H1 (cell line): ENCODE measurements around the gene CPSF4L. TPM values are rescaled to one million over a fixed set of nuclear protein-coding genes. Genes with fewer than 3 reads are reported as not detected.

Experiments used
- CTCF ChIA-PET: fragments of 300-600 bp; sonication (Branson Sonifier 250); formaldehyde crosslinking; loops from one replicate; lab custom pipeline; 2021; ENCODE audit not compliant: partially characterized antibody; lab: Charles Lee
- POLR2A ChIA-PET: fragments of 300-600 bp; sonication (Branson Sonifier 250); formaldehyde crosslinking; loops from one replicate; lab custom pipeline; 2021; ENCODE audit warnings: inconsistent platforms; ENCODE audit not compliant: partially characterized antibody; lab: Charles Lee
- DNase-seq, 2 experiments: peaks; one replicate each; pipeline versions ENCODE4 v3.0.0 to v3.0.0-alpha.2; 2010 to 2022; ENCODE audit warnings: low spot score in 2 of 2, low read depth in 1 of 2, mixed read lengths in 1 of 2
- FAIRE-seq: peaks from 2 replicates; lab custom pipeline; 2011; peaks lifted over from hg19 to GRCh38; lab: Jason Lieb, UNC
- H2AFZ ChIP-seq: 2 replicates; pipeline ENCODE4 v1.8.1; 2012; ENCODE audit warnings: low read length, inconsistent platforms
- H2AK5ac ChIP-seq: 2 replicates; pipeline ENCODE4 v1.6.1; 2013; ENCODE audit warnings: low read depth, low read length
- H2BK120ac ChIP-seq: replicated peaks from 2 replicates; pipeline ENCODE3; 2013; ENCODE audit warnings: low read depth, low read length, inconsistent platforms
- H2BK12ac ChIP-seq: 2 replicates; pipeline ENCODE4 v1.6.1; 2013; ENCODE audit warnings: low read depth, low read length
- H2BK15ac ChIP-seq: 2 replicates; pipeline ENCODE4 v1.6.1; 2013; ENCODE audit warnings: low read length
- H2BK20ac ChIP-seq: 2 replicates; pipeline ENCODE4 v1.6.1; 2013; ENCODE audit warnings: low read length
- H2BK5ac ChIP-seq: 2 replicates; pipeline ENCODE4 v1.6.1; 2013; ENCODE audit warnings: low read depth, low read length
- H3K14ac ChIP-seq: 2 replicates; pipeline ENCODE4 v1.6.1; 2013; ENCODE audit warnings: inconsistent platforms; ENCODE audit not compliant: insufficient read length
- H3K18ac ChIP-seq: 2 replicates; pipeline ENCODE4 v1.6.1; 2013; ENCODE audit warnings: low read length; ENCODE audit errors: extremely low read depth
- H3K23ac ChIP-seq: 2 replicates; pipeline ENCODE4 v1.6.1; 2013; ENCODE audit warnings: inconsistent platforms; ENCODE audit not compliant: insufficient read length
- H3K23me2 ChIP-seq: 2 replicates; pipeline ENCODE4 v1.6.1; 2013; ENCODE audit warnings: low read depth, low read length
- H3K27ac ChIP-seq: 2 replicates; pipeline ENCODE4 v1.6.1; 2011; ENCODE audit warnings: low read depth, low read length, inconsistent platforms
- H3K27me3 ChIP-seq, 4 experiments: replicated peaks in 1 of 4; 1 replicate in 1 of 4; 2 replicates in 3 of 4; pipeline versions ENCODE4 v1.6.1 to v1.8.1; 2011 to 2013; ENCODE audit warnings: low read length in 3 of 4, mild to moderate bottlenecking in 3 of 4, inconsistent platforms in 2 of 4, mixed read lengths in 2 of 4, moderate library complexity in 1 of 4; ENCODE audit not compliant: control insufficient read depth in 3 of 4, insufficient read depth in 3 of 4; ENCODE audit errors: extremely low read depth in 1 of 4
- H3K36me3 ChIP-seq, 4 experiments: 2 replicates each; pipeline versions ENCODE4 v1.6.1 to v1.8.1; 2011 to 2013; ENCODE audit warnings: mild to moderate bottlenecking in 4 of 4, low read length in 3 of 4, moderate library complexity in 2 of 4, control low read depth in 1 of 4, inconsistent platforms in 1 of 4; ENCODE audit not compliant: insufficient read depth in 4 of 4, control insufficient read depth in 2 of 4
- H3K4ac ChIP-seq: replicated peaks from 2 replicates; pipeline ENCODE3; 2013; ENCODE audit warnings: low read length, low read depth, mixed read lengths, inconsistent platforms; ENCODE audit not compliant: insufficient read length
- H3K4me1 ChIP-seq, 4 experiments: replicated peaks in 1 of 4; 1 replicate in 1 of 4; 2 replicates in 3 of 4; pipeline versions ENCODE4 v1.6.1 to v1.8.1; 2011 to 2013; ENCODE audit warnings: low read length in 3 of 4, inconsistent platforms in 2 of 4, mixed read lengths in 1 of 4; ENCODE audit not compliant: insufficient read depth in 4 of 4, control insufficient read depth in 3 of 4
- H3K4me2 ChIP-seq, 2 experiments: 2 replicates each; pipeline versions ENCODE4 v1.6.1 to v1.8.1; 2011 to 2013; ENCODE audit warnings: low read depth in 2 of 2, low read length in 2 of 2, control low read depth in 1 of 2, inconsistent platforms in 1 of 2, mild to moderate bottlenecking in 1 of 2; ENCODE audit not compliant: insufficient read depth in 1 of 2
- H3K4me3 ChIP-seq, 4 experiments: fragments of 200-600, 300-600 bp in 1 of 4; sonication (generic), shearing (Covaris generic), sonication (Bioruptor Twin) in 1 of 4; 2 replicates each; pipeline versions ENCODE4 v1.5.1 to v1.8.1; 2011 to 2016; ENCODE audit warnings: low read length in 4 of 4, low read depth in 3 of 4, control low read depth in 2 of 4, inconsistent platforms in 2 of 4, mild to moderate bottlenecking in 2 of 4, mixed read lengths in 1 of 4, moderate library complexity in 1 of 4; ENCODE audit not compliant: insufficient read depth in 2 of 4; ENCODE audit errors: extremely low read depth in 1 of 4
- H3K56ac ChIP-seq: replicated peaks from 2 replicates; pipeline ENCODE3; 2013; ENCODE audit warnings: low read depth, mild to moderate bottlenecking, mixed read lengths, low read length, inconsistent platforms; ENCODE audit not compliant: insufficient read length
- H3K79me1 ChIP-seq: 2 replicates; pipeline ENCODE4 v1.6.1; 2013; ENCODE audit warnings: low read depth, low read length, control low read depth
- H3K79me2 ChIP-seq, 2 experiments: 2 replicates each; pipeline versions ENCODE4 v1.6.1 to v1.8.1; 2012 to 2013; ENCODE audit warnings: low read length in 2 of 2, mild to moderate bottlenecking in 2 of 2, inconsistent platforms in 1 of 2; ENCODE audit not compliant: insufficient read depth in 2 of 2, control insufficient read depth in 1 of 2
- H3K9ac ChIP-seq, 4 experiments: replicated peaks in 1 of 4; 1 replicate in 1 of 4; 2 replicates in 3 of 4; pipeline versions ENCODE4 v1.6.1 to v1.8.1; 2011 to 2013; ENCODE audit warnings: low read depth in 3 of 4, low read length in 3 of 4, control low read depth in 2 of 4, mild to moderate bottlenecking in 2 of 4, moderate library complexity in 2 of 4, inconsistent platforms in 1 of 4; ENCODE audit errors: extremely low read depth in 1 of 4
- H3K9me3 ChIP-seq, 2 experiments: 2 replicates each; pipeline versions ENCODE4 v1.6.1 to v1.8.1; 2012 to 2013; ENCODE audit warnings: mild to moderate bottlenecking in 2 of 2, moderate library complexity in 2 of 2, control low read depth in 1 of 2, inconsistent platforms in 1 of 2, low read depth in 1 of 2, low read length in 1 of 2, mixed read lengths in 1 of 2; ENCODE audit not compliant: insufficient read depth in 2 of 2
- H4K20me1 ChIP-seq, 2 experiments: replicated peaks in 1 of 2; 2 replicates each; pipeline versions ENCODE3 to v1.8.1; 2011 to 2013; ENCODE audit warnings: inconsistent platforms in 2 of 2, low read length in 2 of 2, mild to moderate bottlenecking in 1 of 2; ENCODE audit not compliant: insufficient read depth in 2 of 2, control insufficient read depth in 1 of 2
- H4K5ac ChIP-seq: 2 replicates; pipeline ENCODE4 v1.6.1; 2013; ENCODE audit warnings: low read length, low read depth, mixed read lengths, inconsistent platforms; ENCODE audit not compliant: insufficient read length
- H4K8ac ChIP-seq: 2 replicates; pipeline ENCODE4 v1.8.0; 2013; ENCODE audit warnings: mild to moderate bottlenecking, moderate library complexity, low read length, inconsistent platforms; ENCODE audit not compliant: insufficient read depth; ENCODE audit errors: extremely low read depth
- H4K91ac ChIP-seq: replicated peaks from 2 replicates; pipeline ENCODE3; 2013; ENCODE audit warnings: low read length, mixed read lengths, inconsistent platforms; ENCODE audit not compliant: insufficient read length
- HDAC6 ChIP-seq: IDR thresholded peaks from one replicate; pipeline ENCODE4 v1.7.1; 2012; ENCODE audit warnings: low read depth, mild to moderate bottlenecking, inconsistent platforms, low read length, moderate library complexity
- WGBS, 2 experiments: shearing (Covaris generic) in 1 of 2; methylation state at CpG; one replicate each; pipeline versions ENCODE4 v1.1.6 to v1.1.7; 2013 to 2015; ENCODE audit warnings: low lambda C conversion rate in 2 of 2, mixed read lengths in 2 of 2, inconsistent platforms in 1 of 2, low coverage in 1 of 2, missing lambda C conversion rate in 1 of 2; ENCODE audit not compliant: insufficient replicate concordance in 2 of 2, insufficient coverage in 1 of 2, insufficient read length in 1 of 2; ENCODE audit errors: extremely low coverage in 1 of 2, missing lambda C conversion rate in 1 of 2; 5-methylcytosine and 5-hydroxymethylcytosine counted together
- polyA plus RNA-seq, 7 experiments: library from polyadenylated mRNA; depleted of rRNA in 3 of 7; stranded (reverse) in 5 of 7; unstranded in 2 of 7; fragments of >200 nt in 5 of 7; fragments of 200-250 nt in 2 of 7; gene quantifications; 1 replicate in 5 of 7; 2 replicates in 1 of 7; 4 replicates in 1 of 7; pipeline versions ENCODE4 v1.2.1 to v1.2.3, GENCODE V29; 2011 to 2013; ENCODE audit warnings: missing spikeins in 2 of 7, mixed read lengths in 2 of 7
- total RNA-seq: library from RNA; stranded (reverse); fragmentation: NEBNext Ultra II Directional; extraction: Animal tissue kit (Norgen Biotek cat#: 25700); gene quantifications from 2 replicates; pipeline ENCODE4 v1.2.1, GENCODE V29; 2021

The CPSF4L gene
- total and polyA plus RNA-seq, 2 of the 8 experiments (the other 6 are each of a cell fraction or from before 2014, with no cell fraction given) = not detected

- Histone ChIP-seq H3K23me2 (no peaks in the 10 kb centered on the region), H3K18ac (no peak overlapping the region), H3K9me3 (no peaks in the 10 kb centered on the region), H3K4me1 (no peaks in the 10 kb centered on the region), H2BK15ac (no peak overlapping the region), H4K5ac (no peak overlapping the region), H3K14ac (no peak overlapping the region), H2BK120ac (no peak overlapping the region), H2BK5ac (no peak overlapping the region), H2AFZ (no peak overlapping the region), H4K20me1 (peaks cover 0 to 5% of the 10 kb centered on the region in 2 experiments), H3K27me3 (no peaks in the 10 kb centered on the region), H2AK5ac (no peak overlapping the region), H3K79me1 (peaks cover 2% of the 10 kb centered on the region; the same call in 1 of the 2 replicates), H3K9ac (no peak overlapping the region), H3K27ac (no peak overlapping the region), H3K56ac (no peak overlapping the region), H3K23ac (no peak overlapping the region), H3K79me2 (no peaks in the 10 kb centered on the region), H3K4me3 (no peak overlapping the region), H2BK12ac (no peak overlapping the region), H4K91ac (no peak overlapping the region), H3K4me2 (no peak overlapping the region), H3K36me3 (peaks cover 21 to 75% (median 53%) of the 10 kb centered on the region in 4 experiments), H2BK20ac (no peak overlapping the region), H4K8ac (no peak overlapping the region), H3K4ac (no peak overlapping the region)
- no peak for TF ChIP-seq HDAC6
- WGBS, 2 experiments = 87% methylated on average over 10 of the region's 10 CpGs; no CpG with 5 or more reads in 1 of the 2 experiments
- POLR2A ChIA-PET = interaction anchor here (1.0 kb wide), 1 partner anchor 17 kb away, joined by 3 read pairs; no protein-coding TSS in a partner anchor
- no peak for FAIRE-seq
- CTCF ChIA-PET = interaction anchor here (0.6 to 2.4 kb wide), 4 partner anchors 15 to 475 kb away, joined by 3 to 11 read pairs (median 4); no protein-coding TSS in a partner anchor
- DNase-seq = no peak
Measured at GRCh38 chr17:73200476-73200875, 61.2 kb downstream of the CPSF4L start.
